Keratinocyte (primary cell): ENCODE data around the gene METTL8. TPM values are rescaled to one million over a fixed set of nuclear protein-coding genes. Genes with fewer than 3 reads are reported as not detected.

ENCODE experiments used
- DNase-seq: peaks from one replicate; pipeline ENCODE4 v3.0.0-alpha.2; 2011; ENCODE audit warnings: low read depth, missing footprints, low spot score
- FAIRE-seq: peaks from 2 replicates; lab custom pipeline; 2011; peaks lifted over from hg19 to GRCh38; lab: Jason Lieb, UNC
- H2AFZ ChIP-seq: 2 replicates; pipeline ENCODE4 v1.6.0; 2012; ENCODE audit warnings: low read length, control low read depth, inconsistent platforms; ENCODE audit not compliant: control insufficient read depth
- H3K27ac ChIP-seq: 2 replicates; pipeline ENCODE4 v1.5.1; 2011; ENCODE audit warnings: low read length; ENCODE audit not compliant: control insufficient read depth, insufficient read depth
- H3K27me3 ChIP-seq: 3 replicates; pipeline ENCODE4 v1.6.0; 2011; ENCODE audit warnings: low read length; ENCODE audit not compliant: control insufficient read depth, insufficient read depth; ENCODE audit errors: extremely low read depth
- H3K36me3 ChIP-seq, 2 experiments: 2 replicates in 1 of 2; 3 replicates in 1 of 2; pipeline ENCODE4 v1.5.1; 2011; ENCODE audit warnings: low read length in 2 of 2, mild to moderate bottlenecking in 1 of 2; ENCODE audit not compliant: control insufficient read depth in 2 of 2, insufficient read depth in 2 of 2; ENCODE audit errors: extremely low read depth in 1 of 2
- H3K4me1 ChIP-seq: 3 replicates; pipeline ENCODE4 v1.5.1; 2011; ENCODE audit warnings: low read length; ENCODE audit not compliant: control insufficient read depth, insufficient read depth; ENCODE audit errors: extremely low read depth
- H3K4me2 ChIP-seq: 3 replicates; pipeline ENCODE4 v1.6.0; 2011; ENCODE audit warnings: low read depth, low read length; ENCODE audit not compliant: control insufficient read depth, insufficient read depth; ENCODE audit errors: extremely low read depth
- H3K4me3 ChIP-seq, 3 experiments: fragments of 200-600 bp in 1 of 3; sonication (generic) in 1 of 3; 2 replicates in 2 of 3; 3 replicates in 1 of 3; pipeline ENCODE4 v1.5.1; 2011 to 2016; ENCODE audit warnings: low read length in 3 of 3, mild to moderate bottlenecking in 3 of 3, control low read depth in 2 of 3, inconsistent platforms in 1 of 3, low read depth in 1 of 3, mixed read lengths in 1 of 3, mixed run types in 1 of 3, moderate library complexity in 1 of 3; ENCODE audit not compliant: control insufficient read depth in 2 of 3, insufficient read depth in 2 of 3; ENCODE audit errors: extremely low read depth in 1 of 3
- H3K79me2 ChIP-seq: 2 replicates; pipeline ENCODE4 v1.6.0; 2012; ENCODE audit warnings: low read length; ENCODE audit not compliant: control insufficient read depth, insufficient read depth
- H3K9ac ChIP-seq: 3 replicates; pipeline ENCODE4 v1.6.0; 2011; ENCODE audit warnings: low read length; ENCODE audit not compliant: control insufficient read depth, insufficient read depth; ENCODE audit errors: extremely low read depth
- H3K9me1 ChIP-seq: 3 replicates; pipeline ENCODE4 v1.6.0; 2011; ENCODE audit warnings: low read length; ENCODE audit not compliant: control insufficient read depth, insufficient read depth; ENCODE audit errors: extremely low read depth
- H3K9me3 ChIP-seq: 2 replicates; pipeline ENCODE4 v1.5.1; 2012; ENCODE audit warnings: low read depth, low read length; ENCODE audit not compliant: control insufficient read depth
- H4K20me1 ChIP-seq: 3 replicates; pipeline ENCODE4 v1.6.0; 2011; ENCODE audit warnings: low read length; ENCODE audit not compliant: control insufficient read depth, insufficient read depth; ENCODE audit errors: extremely low read depth
- CTCF ChIP-seq, 3 experiments: IDR thresholded peaks in 1 of 3; conservative IDR thresholded peaks in 1 of 3; optimal IDR thresholded peaks in 1 of 3; 2 replicates in 2 of 3; 3 replicates in 1 of 3; pipeline versions ENCODE3 to v1.5.1; 2011; ENCODE audit warnings: low read length in 3 of 3, mild to moderate bottlenecking in 3 of 3, moderate library complexity in 2 of 3, control low read depth in 1 of 3, inconsistent platforms in 1 of 3; ENCODE audit not compliant: insufficient read depth in 2 of 3; ENCODE audit errors: extremely low read depth in 1 of 3
- EZH2 ChIP-seq: IDR thresholded peaks from one replicate; pipeline ENCODE4 v1.6.1; 2012; ENCODE audit warnings: inconsistent platforms, mild to moderate bottlenecking, low read length, moderate library complexity
- dilution Hi-C: fragments of 300-500 bp; cut with MboI; formaldehyde crosslinking; loops from one replicate; pipeline ENCODE4 v1.7.0; 2020; ENCODE audit warnings: low sequenced_read_pairs; ENCODE audit not compliant: extremely low pct_ligation_motif_present
- polyA plus RNA-seq, 5 experiments: library from polyadenylated mRNA; depleted of rRNA in 3 of 5; stranded (reverse) in 3 of 5; stranded (forward) in 1 of 5; unstranded in 1 of 5; fragments of >200 nt; gene quantifications; 1 replicate in 1 of 5; 2 replicates in 3 of 5; 3 replicates in 1 of 5; pipeline versions ENCODE4 v1.2.1 to v1.2.3, GENCODE V29; 2011 to 2012; ENCODE audit warnings: missing spikeins in 2 of 5, low read depth in 1 of 5, low replicate concordance in 1 of 5

The METTL8 gene
- polyA plus RNA-seq, 1 donor (not counting 4 experiments of a cell fraction or from before 2014, with no cell fraction given), result 81.2 TPM

- dilution Hi-C loops, result no loop called here
- TF ChIP-seq CTCF (optimal IDR thresholded peaks at IDR 0.05 in 1 of 3, IDR thresholded peaks at IDR 0.05 in 1 of 3, conservative IDR thresholded peaks at IDR 0.05 in 1 of 3; ENCODE audit: extremely low read depth in 1 of 3, insufficient read depth in 2 of 3, low read length in 3 of 3) (no peak), EZH2 (no peak)
- peaks cover 4 to 11% of the 10 kb centered on the region in 2 experiments for H3K36me3 ChIP-seq
- no peak overlapping the region for H3K9ac ChIP-seq
- no peaks in the 10 kb centered on the region for H3K4me1 ChIP-seq
- H2AFZ ChIP-seq, result no peak overlapping the region
- no peak overlapping the region for H3K27ac ChIP-seq
- H3K9me1 ChIP-seq, result no peaks in the 10 kb centered on the region
- H4K20me1 ChIP-seq, result no peaks in the 10 kb centered on the region
- no peak overlapping the region for H3K4me3 ChIP-seq
- no peak overlapping the region for H3K4me2 ChIP-seq
- no peak for DNase-seq
- FAIRE-seq, result no peak
- H3K9me3 ChIP-seq, result no peaks in the 10 kb centered on the region
- H3K79me2 ChIP-seq, result no peaks in the 10 kb centered on the region
- H3K27me3 ChIP-seq, result no peaks in the 10 kb centered on the region
Measured at GRCh38 chr2:171475979-171476378, 42.2 kb upstream of the METTL8 start.

- Histone ChIP-seq H3K27ac (no peak overlapping the region), H3K4me2 (no peak overlapping the region), H3K4me3 (no peak overlapping the region), H3K36me3 (peaks cover 5 to 8% of the 10 kb centered on the region in 2 experiments), H3K79me2 (no peaks in the 10 kb centered on the region), H3K4me1 (no peaks in the 10 kb centered on the region), H2AFZ (no peak overlapping the region), H3K27me3 (no peaks in the 10 kb centered on the region), H3K9me1 (no peaks in the 10 kb centered on the region), H3K9ac (no peak overlapping the region), H3K9me3 (no peaks in the 10 kb centered on the region), H4K20me1 (no peaks in the 10 kb centered on the region)
- dilution Hi-C loops, result no loop called here
- TF ChIP-seq EZH2, result no peak
- no peak for TF ChIP-seq CTCF (optimal IDR thresholded peaks at IDR 0.05 in 1 of 3, IDR thresholded peaks at IDR 0.05 in 1 of 3, conservative IDR thresholded peaks at IDR 0.05 in 1 of 3; ENCODE audit: extremely low read depth in 1 of 3, insufficient read depth in 2 of 3, low read length in 3 of 3)
- FAIRE-seq (no peak), DNase-seq (no peak)
Measured at GRCh38 chr2:171470129-171470528, 36.3 kb upstream of the METTL8 start.
